ENCODE results near the gene ZCCHC7.

- TF ChIP-seq HNF4G (IDR thresholded peaks at IDR 0.05) (no peak), TAF1 (conservative IDR thresholded peaks at IDR 0.05) (no peak), CTCF (IDR thresholded peaks at IDR 0.05; ENCODE audit: low read depth, low read length, missing input control) (no peak), ATF3 (IDR thresholded peaks at IDR 0.05) (no peak), MAX (IDR thresholded peaks at IDR 0.05) (no peak)
Observed at GRCh38 chr9:37184905-37185867, 64.8 kb downstream of the ZCCHC7 start.
